ENCODE data around the gene INHBC. TPM values are rescaled to one million over a fixed set of nuclear protein-coding genes. Genes with fewer than 3 reads are reported as not detected.

The INHBC gene
- total RNA-seq, 1 experiment from 2014 or later = not detected

GRCh38 chr12:57386187-57386720 lies 48.3 kb upstream of the INHBC start:
- Histone ChIP-seq H3K4me3 (ENCODE audit: low read depth in 2 of 2, low read length in 2 of 2) (no peak overlapping the region), H3K27ac (ENCODE audit: low read length) (no peak overlapping the region), H3K4me1 (ENCODE audit: control insufficient read depth, insufficient read depth, low read length) (peaks cover 13% of the 10 kb centered on the region; the same call in 1 of the 2 replicates), H3K9me3 (ENCODE audit: control insufficient read depth, insufficient read depth, low read depth, low read length) (no peaks in the 10 kb centered on the region), H3K27me3 (ENCODE audit: control insufficient read depth, insufficient read depth, low read length) (no peaks in the 10 kb centered on the region), H3K36me3 (ENCODE audit: control insufficient read depth, insufficient read depth, low read length) (no peaks in the 10 kb centered on the region)
- ATAC-seq = no peak
- intact Hi-C loops (cut with micrococcal nuclease; ENCODE audit: unreplicated experiment) (no loop called here), in situ Hi-C loops (cut with HindIII; ENCODE audit: low pct_unique_long_range_greater_than_20kb, low sequenced_read_pairs) (no loop called here)
- POLR2A ChIA-PET = no interaction called here
- no peak for DNase-seq (ENCODE audit: low read depth, low spot score)
- TF ChIP-seq SIN3A (IDR thresholded peaks at IDR 0.05; ENCODE audit: borderline replicate concordance, insufficient read depth, low read depth, low read length) (no peak), POLR2AphosphoS5 (IDR thresholded peaks at IDR 0.05; ENCODE audit: low read depth, low read length) (no peak)
- no TSS peak for BruUV-seq (replicated peaks)
- CTCF ChIA-PET = no interaction called here

- Histone ChIP-seq H3K36me3 (ENCODE audit: control insufficient read depth, insufficient read depth, low read length) (no peaks in the 10 kb centered on the region), H3K27ac (ENCODE audit: low read length) (no peak overlapping the region; the same call in 1 of the 2 replicates), H3K4me1 (ENCODE audit: control insufficient read depth, insufficient read depth, low read length) (peaks cover 13% of the 10 kb centered on the region; the same call in 1 of the 2 replicates), H3K9me3 (ENCODE audit: control insufficient read depth, insufficient read depth, low read depth, low read length) (no peaks in the 10 kb centered on the region), H3K4me3 (ENCODE audit: low read depth in 2 of 2, low read length in 2 of 2) (no peak overlapping the region), H3K27me3 (ENCODE audit: control insufficient read depth, insufficient read depth, low read length) (no peaks in the 10 kb centered on the region)
- intact Hi-C loops (cut with micrococcal nuclease; ENCODE audit: unreplicated experiment) (no loop called here), in situ Hi-C loops (cut with HindIII; ENCODE audit: low pct_unique_long_range_greater_than_20kb, low sequenced_read_pairs) (no loop called here)
- BruUV-seq (replicated peaks) = TSS peak; percentile 31
- ATAC-seq (no peak), DNase-seq (ENCODE audit: low read depth, low spot score) (no peak)
- CTCF ChIA-PET = no interaction called here
- TF ChIP-seq SIN3A (IDR thresholded peaks at IDR 0.05; ENCODE audit: borderline replicate concordance, insufficient read depth, low read depth, low read length) = no peak
- TF ChIP-seq CTCF (IDR thresholded peaks at IDR 0.05) = no peak
- no peak for TF ChIP-seq REST (IDR thresholded peaks at IDR 0.05; ENCODE audit: insufficient read depth in 1 of 2, low read depth in 2 of 2, low read length in 1 of 2)
- no peak for TF ChIP-seq POLR2AphosphoS5 (IDR thresholded peaks at IDR 0.05; ENCODE audit: low read depth, low read length)
- no peak for TF ChIP-seq TCF7L2 (IDR thresholded peaks at IDR 0.05; ENCODE audit: low read depth, low read length)
- POLR2A ChIA-PET = no interaction called here
Measured at GRCh38 chr12:57388425-57388824, 46.2 kb upstream of the INHBC start.

GRCh38 chr12:57389033-57389432 lies 45.6 kb upstream of the INHBC start:
- intact Hi-C loops (cut with micrococcal nuclease; ENCODE audit: unreplicated experiment) (no loop called here), in situ Hi-C loops (cut with HindIII; ENCODE audit: low pct_unique_long_range_greater_than_20kb, low sequenced_read_pairs) (no loop called here)
- Histone ChIP-seq H3K4me1 (ENCODE audit: control insufficient read depth, insufficient read depth, low read length) (peaks cover 13% of the 10 kb centered on the region; the same call in 1 of the 2 replicates), H3K27me3 (ENCODE audit: control insufficient read depth, insufficient read depth, low read length) (no peaks in the 10 kb centered on the region), H3K4me3 (ENCODE audit: low read depth in 2 of 2, low read length in 2 of 2) (no peak overlapping the region), H3K36me3 (ENCODE audit: control insufficient read depth, insufficient read depth, low read length) (no peaks in the 10 kb centered on the region), H3K9me3 (ENCODE audit: control insufficient read depth, insufficient read depth, low read depth, low read length) (no peaks in the 10 kb centered on the region), H3K27ac (ENCODE audit: low read length) (peak overlapping the region; percentile 55)
- peak; percentile 79 for DNase-seq (ENCODE audit: low read depth, low spot score)
- POLR2A ChIA-PET = interaction anchor here (0.6 kb wide), 1 partner anchor 20 kb away, joined by 4 read pairs; no protein-coding TSS in a partner anchor
- ATAC-seq = peak; percentile 91
- TF ChIP-seq TCF7L2 (IDR thresholded peaks at IDR 0.05; ENCODE audit: low read depth, low read length) (no peak), SIN3A (IDR thresholded peaks at IDR 0.05; ENCODE audit: borderline replicate concordance, insufficient read depth, low read depth, low read length) (no peak), POLR2AphosphoS5 (IDR thresholded peaks at IDR 0.05; ENCODE audit: low read depth, low read length) (no peak), CTCF (IDR thresholded peaks at IDR 0.05) (no peak), REST (IDR thresholded peaks at IDR 0.05; ENCODE audit: insufficient read depth in 1 of 2, low read depth in 2 of 2, low read length in 1 of 2) (no peak)
- no TSS peak for BruUV-seq (replicated peaks)
- CTCF ChIA-PET = interaction anchor here (0.6 kb wide), 1 partner anchor 24 kb away, joined by 3 read pairs; no protein-coding TSS in a partner anchor
